Measurements from ENCODE around the gene TRAK1.
A peak's percentile ranks its signal among the peaks of the same experiment; 100 is the strongest.
"Not testable (repeated sequence)": the region's sequence is repeated elsewhere in the genome, so short reads cannot be mapped to it uniquely, and the experiment has no call there.

The TRAK1 gene

GRCh38 chr3:42095540-42095939 lies 4.4 kb downstream of the TRAK1 start:
- Histone ChIP-seq H3K9ac (ENCODE audit: low read depth in 1 of 2, low read length in 2 of 2) (no peak overlapping the region), H3K4me3 (ENCODE audit: low read length in 2 of 2) (no peak overlapping the region), H3K4me1 (ENCODE audit: control insufficient read depth in 2 of 2, insufficient read depth in 2 of 2, low read length in 2 of 2) (no peaks in the 10 kb centered on the region), H3K9me3 (ENCODE audit: control insufficient read depth in 2 of 2, low read length in 2 of 2) (no peaks in the 10 kb centered on the region), H3K27me3 (ENCODE audit: control insufficient read depth in 2 of 2, insufficient read depth in 2 of 2, low read length in 2 of 2) (no peaks in the 10 kb centered on the region), H3K36me3 (ENCODE audit: control insufficient read depth in 2 of 2, insufficient read depth in 2 of 2, low read length in 2 of 2) (peaks cover 9 to 12% of the 10 kb centered on the region in 2 donors), H3K27ac (ENCODE audit: low read depth in 2 of 2, low read length in 2 of 2) (no peak overlapping the region)

DNA sequence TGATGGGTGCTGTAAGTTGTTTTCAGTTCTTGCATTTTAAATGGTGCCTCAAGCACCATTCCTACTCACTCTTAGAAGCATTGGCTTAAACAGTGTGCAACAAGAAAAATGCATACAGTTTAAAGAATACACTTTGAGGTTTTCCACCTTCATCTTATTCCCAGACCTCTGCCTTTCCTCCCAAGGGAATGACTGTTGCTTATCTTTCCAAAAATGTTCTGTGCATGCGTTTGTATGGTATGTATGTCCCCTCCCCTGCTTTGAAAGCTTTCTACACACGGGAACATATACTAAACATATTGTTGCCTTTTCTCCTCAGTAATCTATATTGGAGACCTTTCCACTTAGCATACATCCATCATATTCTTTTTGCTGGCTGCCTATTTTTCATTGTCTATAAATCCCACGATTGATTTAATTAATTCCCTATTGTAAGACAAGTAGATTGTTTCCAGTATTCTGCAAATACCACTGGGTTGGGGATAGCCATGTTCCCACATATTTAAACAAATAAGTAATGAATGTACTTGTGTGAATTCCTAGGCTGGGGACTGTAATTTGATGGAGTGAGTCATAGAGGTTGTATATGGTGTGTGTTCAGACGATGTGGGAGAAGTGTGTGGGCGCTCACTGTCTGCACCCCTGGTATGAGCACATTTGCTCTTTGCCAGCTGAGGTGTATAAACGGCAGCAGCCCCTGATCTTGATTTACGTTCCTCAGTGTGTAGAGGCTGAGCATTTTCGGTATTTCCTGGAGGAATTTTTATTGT lies 5.8 kb downstream of the TRAK1 start:
- Histone ChIP-seq H3K27me3 (ENCODE audit: control insufficient read depth in 2 of 2, insufficient read depth in 2 of 2, low read length in 2 of 2) (no peaks in the 10 kb centered on the region), H3K36me3 (ENCODE audit: control insufficient read depth in 2 of 2, insufficient read depth in 2 of 2, low read length in 2 of 2) (peaks cover 3 to 5% of the 10 kb centered on the region in 2 donors), H3K9ac (ENCODE audit: low read depth in 1 of 2, low read length in 2 of 2) (no peak overlapping the region), H3K4me3 (ENCODE audit: low read length in 2 of 2) (no peak overlapping the region), H3K4me1 (ENCODE audit: control insufficient read depth in 2 of 2, insufficient read depth in 2 of 2, low read length in 2 of 2) (peaks cover 4 to 5% of the 10 kb centered on the region in 2 donors), H3K9me3 (ENCODE audit: control insufficient read depth in 2 of 2, low read length in 2 of 2) (no peaks in the 10 kb centered on the region), H3K27ac (ENCODE audit: low read depth in 2 of 2, low read length in 2 of 2) (no peak overlapping the region)

GRCh38 chr3:42097566-42097946 lies 6.4 kb downstream of the TRAK1 start:
- no peaks in the 10 kb centered on the region for H3K27me3 ChIP-seq (ENCODE audit: control insufficient read depth in 2 of 2, insufficient read depth in 2 of 2, low read length in 2 of 2)
- H3K36me3 ChIP-seq (ENCODE audit: control insufficient read depth in 2 of 2, insufficient read depth in 2 of 2, low read length in 2 of 2): peaks cover 3 to 5% of the 10 kb centered on the region in 2 donors
- no peaks in the 10 kb centered on the region for H3K9me3 ChIP-seq (ENCODE audit: control insufficient read depth in 2 of 2, low read length in 2 of 2)
- H3K9ac ChIP-seq (ENCODE audit: low read depth in 1 of 2, low read length in 2 of 2): no peak overlapping the region
- no peak overlapping the region for H3K27ac ChIP-seq (ENCODE audit: low read depth in 2 of 2, low read length in 2 of 2)
- H3K4me3 ChIP-seq (ENCODE audit: low read length in 2 of 2): no peak overlapping the region
- peaks cover 4 to 5% of the 10 kb centered on the region in 2 donors for H3K4me1 ChIP-seq (ENCODE audit: control insufficient read depth in 2 of 2, insufficient read depth in 2 of 2, low read length in 2 of 2)

- H3K27me3 ChIP-seq (ENCODE audit: control insufficient read depth in 2 of 2, insufficient read depth in 2 of 2, low read length in 2 of 2): no peaks in the 10 kb centered on the region
- no peak overlapping the region for H3K4me3 ChIP-seq (ENCODE audit: low read length in 2 of 2)
- peaks cover 3 to 5% of the 10 kb centered on the region in 2 donors for H3K36me3 ChIP-seq (ENCODE audit: control insufficient read depth in 2 of 2, insufficient read depth in 2 of 2, low read length in 2 of 2)
- no peaks in the 10 kb centered on the region for H3K9me3 ChIP-seq (ENCODE audit: control insufficient read depth in 2 of 2, low read length in 2 of 2)
- H3K4me1 ChIP-seq (ENCODE audit: control insufficient read depth in 2 of 2, insufficient read depth in 2 of 2, low read length in 2 of 2): peaks cover 4 to 5% of the 10 kb centered on the region in 2 donors
- H3K27ac ChIP-seq (ENCODE audit: low read depth in 2 of 2, low read length in 2 of 2): no peak overlapping the region
- H3K9ac ChIP-seq (ENCODE audit: low read depth in 1 of 2, low read length in 2 of 2): no peak overlapping the region
These were observed 7.0 kb downstream of the TRAK1 start for GRCh38 chr3:42098171-42098570.

DNA sequence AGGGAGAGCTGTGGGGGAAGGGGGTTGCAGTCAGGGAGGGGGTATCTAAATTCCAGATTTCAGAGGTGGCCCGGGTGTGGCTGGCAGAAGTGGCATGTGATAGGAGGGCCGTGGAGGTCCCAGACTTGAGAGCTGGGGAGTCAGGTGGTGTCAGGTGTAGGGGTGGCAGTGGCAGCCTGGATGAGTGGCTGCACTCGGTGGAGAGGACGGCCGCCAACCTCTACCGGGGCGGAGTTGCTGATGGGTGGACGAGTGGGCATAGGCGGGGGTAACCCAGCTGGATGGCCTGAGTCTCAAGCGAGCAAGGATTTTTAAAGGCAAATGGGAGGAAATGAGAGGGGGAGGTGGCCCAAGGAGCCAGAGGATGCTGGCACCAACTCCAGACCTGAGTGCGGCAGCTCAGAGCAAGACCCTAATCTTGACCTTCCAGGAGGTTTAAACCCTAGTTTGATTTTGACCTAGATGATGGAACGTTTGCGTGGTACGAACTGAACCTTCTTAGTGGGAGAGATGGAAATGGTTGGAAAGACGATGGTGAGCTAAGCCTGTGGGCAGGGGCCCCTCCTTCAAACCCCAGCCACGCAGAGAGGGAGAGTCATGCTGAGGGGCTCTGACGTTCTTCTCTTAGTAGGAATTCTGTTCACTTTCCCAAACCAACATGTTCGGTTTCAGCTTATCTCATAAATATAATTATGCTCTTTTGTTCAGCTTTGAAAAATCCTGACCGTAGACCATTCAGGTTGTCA lies 8.0 kb downstream of the TRAK1 start:
- Histone ChIP-seq H3K27me3 (ENCODE audit: control insufficient read depth in 2 of 2, insufficient read depth in 2 of 2, low read length in 2 of 2) (no peaks in the 10 kb centered on the region), H3K36me3 (ENCODE audit: control insufficient read depth in 2 of 2, insufficient read depth in 2 of 2, low read length in 2 of 2) (peaks cover 6 to 11% of the 10 kb centered on the region in 2 donors), H3K9me3 (ENCODE audit: control insufficient read depth in 2 of 2, low read length in 2 of 2) (no peaks in the 10 kb centered on the region), H3K4me3 (ENCODE audit: low read length in 2 of 2) (no peak overlapping the region), H3K4me1 (ENCODE audit: control insufficient read depth in 2 of 2, insufficient read depth in 2 of 2, low read length in 2 of 2) (peaks cover 4 to 5% of the 10 kb centered on the region in 2 donors), H3K9ac (ENCODE audit: low read depth in 1 of 2, low read length in 2 of 2) (peak overlapping the region in 1 of 2 donors; percentile 14), H3K27ac (ENCODE audit: low read depth in 2 of 2, low read length in 2 of 2) (peak overlapping the region in 1 of 2 donors; percentile 23)

- Histone ChIP-seq H3K9me3 (ENCODE audit: control insufficient read depth in 2 of 2, low read length in 2 of 2) (no peaks in the 10 kb centered on the region), H3K27ac (ENCODE audit: low read depth in 2 of 2, low read length in 2 of 2) (peak overlapping the region in 1 of 2 donors; percentile 3), H3K27me3 (ENCODE audit: control insufficient read depth in 2 of 2, insufficient read depth in 2 of 2, low read length in 2 of 2) (no peaks in the 10 kb centered on the region), H3K9ac (ENCODE audit: low read depth in 1 of 2, low read length in 2 of 2) (no peak overlapping the region), H3K4me3 (ENCODE audit: low read length in 2 of 2) (no peak overlapping the region), H3K4me1 (ENCODE audit: control insufficient read depth in 2 of 2, insufficient read depth in 2 of 2, low read length in 2 of 2) (peaks cover 4 to 5% of the 10 kb centered on the region in 2 donors), H3K36me3 (ENCODE audit: control insufficient read depth in 2 of 2, insufficient read depth in 2 of 2, low read length in 2 of 2) (peaks cover 3 to 6% of the 10 kb centered on the region in 2 donors)
These were observed 9.9 kb downstream of the TRAK1 start for GRCh38 chr3:42101048-42101447.

DNA sequence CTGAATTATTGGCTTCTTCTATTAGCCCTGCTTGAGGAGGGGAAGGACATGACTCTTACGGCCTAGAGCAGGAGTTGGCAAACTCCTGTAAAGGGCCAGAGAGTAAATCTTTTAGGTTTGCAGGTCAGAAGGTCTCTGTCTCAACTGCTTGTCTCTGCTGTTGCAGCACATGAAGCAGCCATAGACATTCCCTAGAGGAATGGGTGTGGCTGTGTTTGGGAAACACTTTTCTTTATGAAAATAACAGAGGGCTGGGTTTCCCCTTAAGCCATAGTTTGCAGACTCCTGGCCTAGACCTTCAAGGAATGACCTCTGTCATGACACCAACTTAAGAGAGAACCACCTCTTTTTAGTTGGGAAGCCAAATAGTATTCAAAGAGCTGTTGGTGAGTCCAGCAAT lies 10.3 kb downstream of the TRAK1 start:
- H3K4me3 ChIP-seq (ENCODE audit: low read length in 2 of 2): no peak overlapping the region
- peaks cover 3 to 6% of the 10 kb centered on the region in 2 donors for H3K36me3 ChIP-seq (ENCODE audit: control insufficient read depth in 2 of 2, insufficient read depth in 2 of 2, low read length in 2 of 2)
- no peaks in the 10 kb centered on the region for H3K27me3 ChIP-seq (ENCODE audit: control insufficient read depth in 2 of 2, insufficient read depth in 2 of 2, low read length in 2 of 2)
- no peaks in the 10 kb centered on the region for H3K9me3 ChIP-seq (ENCODE audit: control insufficient read depth in 2 of 2, low read length in 2 of 2)
- H3K9ac ChIP-seq (ENCODE audit: low read depth in 1 of 2, low read length in 2 of 2): no peak overlapping the region
- no peak overlapping the region for H3K27ac ChIP-seq (ENCODE audit: low read depth in 2 of 2, low read length in 2 of 2)
- H3K4me1 ChIP-seq (ENCODE audit: control insufficient read depth in 2 of 2, insufficient read depth in 2 of 2, low read length in 2 of 2): peaks cover 4 to 5% of the 10 kb centered on the region in 2 donors

DNA sequence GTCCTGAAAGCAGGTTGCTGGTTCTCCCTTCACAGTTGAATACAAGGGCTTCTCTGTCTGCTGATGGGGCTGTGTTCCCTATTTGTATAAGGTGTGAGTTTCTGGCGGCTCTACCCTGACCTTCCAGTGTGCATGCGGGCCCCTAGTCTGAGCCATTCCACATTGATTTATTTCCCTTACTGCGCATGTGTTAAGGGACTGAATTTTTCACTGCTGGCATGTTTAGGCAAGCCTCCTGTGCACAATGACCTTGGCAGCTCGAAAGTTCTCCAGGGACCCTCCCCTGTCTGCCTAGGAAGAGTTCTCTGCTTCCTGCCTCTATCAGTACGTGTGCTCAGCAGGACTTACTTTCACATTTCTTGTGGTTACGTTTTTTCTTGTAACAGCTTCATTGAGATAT lies 11.4 kb downstream of the TRAK1 start:
- no peak overlapping the region for H3K9ac ChIP-seq (ENCODE audit: low read depth in 1 of 2, low read length in 2 of 2)
- no peaks in the 10 kb centered on the region for H3K9me3 ChIP-seq (ENCODE audit: control insufficient read depth in 2 of 2, low read length in 2 of 2)
- peaks cover 4 to 5% of the 10 kb centered on the region in 2 donors for H3K4me1 ChIP-seq (ENCODE audit: control insufficient read depth in 2 of 2, insufficient read depth in 2 of 2, low read length in 2 of 2)
- no peak overlapping the region for H3K4me3 ChIP-seq (ENCODE audit: low read length in 2 of 2)
- no peaks in the 10 kb centered on the region for H3K27me3 ChIP-seq (ENCODE audit: control insufficient read depth in 2 of 2, insufficient read depth in 2 of 2, low read length in 2 of 2)
- H3K27ac ChIP-seq (ENCODE audit: low read depth in 2 of 2, low read length in 2 of 2): no peak overlapping the region
- H3K36me3 ChIP-seq (ENCODE audit: control insufficient read depth in 2 of 2, insufficient read depth in 2 of 2, low read length in 2 of 2): peaks cover 3 to 6% of the 10 kb centered on the region in 2 donors

- not testable (repeated sequence) for H3K9me3 ChIP-seq (ENCODE audit: control insufficient read depth in 2 of 2, low read length in 2 of 2); H3K4me3 ChIP-seq (ENCODE audit: low read length in 2 of 2); H3K27ac ChIP-seq (ENCODE audit: low read depth in 2 of 2, low read length in 2 of 2); H3K36me3 ChIP-seq (ENCODE audit: control insufficient read depth in 2 of 2, insufficient read depth in 2 of 2, low read length in 2 of 2); H3K9ac ChIP-seq (ENCODE audit: low read depth in 1 of 2, low read length in 2 of 2); H3K27me3 ChIP-seq (ENCODE audit: control insufficient read depth in 2 of 2, insufficient read depth in 2 of 2, low read length in 2 of 2); H3K4me1 ChIP-seq (ENCODE audit: control insufficient read depth in 2 of 2, insufficient read depth in 2 of 2, low read length in 2 of 2)
These were observed 12.9 kb downstream of the TRAK1 start for GRCh38 chr3:42103921-42104665.

DNA sequence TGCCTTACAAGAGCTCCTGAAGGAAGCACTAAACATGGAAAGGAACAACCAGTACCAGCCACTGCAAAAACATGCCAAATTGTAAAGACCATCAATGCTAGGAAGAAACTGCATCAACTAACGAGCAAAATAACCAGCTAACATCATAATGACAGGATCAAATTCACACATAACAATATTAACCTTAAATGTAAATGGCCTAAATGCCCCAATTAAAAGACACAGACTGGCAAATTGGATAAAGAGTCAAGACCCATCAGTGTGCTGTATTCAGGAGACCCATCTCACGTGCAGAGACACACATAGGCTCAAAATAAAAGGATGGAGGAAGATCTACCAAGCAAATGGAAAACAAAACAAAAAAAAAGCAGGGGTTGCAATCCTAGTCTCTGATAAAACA lies 14.8 kb downstream of the TRAK1 start:
- H3K27ac ChIP-seq (ENCODE audit: low read depth in 2 of 2, low read length in 2 of 2); H3K4me3 ChIP-seq (ENCODE audit: low read length in 2 of 2); H3K9me3 ChIP-seq (ENCODE audit: control insufficient read depth in 2 of 2, low read length in 2 of 2); H3K9ac ChIP-seq (ENCODE audit: low read depth in 1 of 2, low read length in 2 of 2); H3K27me3 ChIP-seq (ENCODE audit: control insufficient read depth in 2 of 2, insufficient read depth in 2 of 2, low read length in 2 of 2); H3K4me1 ChIP-seq (ENCODE audit: control insufficient read depth in 2 of 2, insufficient read depth in 2 of 2, low read length in 2 of 2); H3K36me3 ChIP-seq (ENCODE audit: control insufficient read depth in 2 of 2, insufficient read depth in 2 of 2, low read length in 2 of 2): not testable (repeated sequence)

Data from mucosa of rectum (tissue), 2 donors.